Peyer's patch (tissue), 4 donors: Measurements from ENCODE around the gene MAD1L1. TPM values are rescaled to one million over a fixed set of nuclear protein-coding genes. Genes with fewer than 3 reads are reported as not detected.

Source experiments
- DNase-seq, 3 donors: peaks; one replicate each; pipeline ENCODE4 v3.0.0-alpha.2; 2017 to 2019
- H3K27ac ChIP-seq, 4 donors: fragments of 200-600 bp; sonication (generic); one replicate each; pipeline ENCODE4 v1.5.1; 2016 to 2019
- H3K27me3 ChIP-seq, 2 donors: fragments of 200-600 bp; sonication (generic); one replicate each; pipeline ENCODE4 v1.5.1; 2019
- H3K36me3 ChIP-seq, 3 donors: fragments of 200-600 bp; sonication (generic); one replicate each; pipeline ENCODE4 v1.5.1; 2016 to 2019
- H3K4me1 ChIP-seq, 4 donors: fragments of 200-600 bp; sonication (generic); one replicate each; pipeline ENCODE4 v1.5.1; 2016 to 2019
- H3K4me3 ChIP-seq, 4 donors: fragments of 200-600 bp; sonication (generic); 1 replicate in 3 of 4; 2 replicates in 1 of 4; pipeline ENCODE4 v1.5.1; 2016 to 2019; ENCODE audit warnings: mild to moderate bottlenecking in 1 of 4
- H3K9me3 ChIP-seq, 4 donors: fragments of 200-600 bp; sonication (generic); one replicate each; pipeline ENCODE4 v1.5.1; 2016 to 2019; ENCODE audit warnings: mild to moderate bottlenecking in 1 of 4
- POLR2A ChIP-seq, 2 donors: fragments of 450-650 bp; IDR thresholded peaks; one replicate each; pipeline ENCODE4 v1.5.1; 2017; ENCODE audit warnings: antibody characterized with exemption in 2 of 2, mild to moderate bottlenecking in 2 of 2, moderate library complexity in 2 of 2
- total RNA-seq, 4 donors: library from RNA; depleted of rRNA; stranded (reverse); fragments of >200 nt; gene quantifications; one replicate each; pipeline ENCODE4 v1.1.0, GENCODE V29; 2016
- TF ChIP-seq, protein P1 (sequence below), 6 experiments: fragments of 450-650 bp in 4 of 6; fragments of 200-600 bp in 2 of 6; sonication (generic) in 1 of 6; IDR thresholded peaks; one replicate each; pipeline ENCODE4 v1.5.1; 2017 to 2019; ENCODE audit warnings: antibody characterized with exemption in 6 of 6, mild to moderate bottlenecking in 3 of 6, moderate library complexity in 1 of 6

The MAD1L1 gene
- total RNA-seq, 4 donors from 2014 or later, result 43.9 to 417 (median 59.1) TPM

- Histone ChIP-seq H3K9me3 (no peaks in the 10 kb centered on the region), H3K27me3 (no peaks in the 10 kb centered on the region), H3K4me1 (no peaks in the 10 kb centered on the region), H3K27ac (no peak overlapping the region), H3K4me3 (no peak overlapping the region), H3K36me3 (no peaks in the 10 kb centered on the region)
- TF ChIP-seq, protein P1, sequence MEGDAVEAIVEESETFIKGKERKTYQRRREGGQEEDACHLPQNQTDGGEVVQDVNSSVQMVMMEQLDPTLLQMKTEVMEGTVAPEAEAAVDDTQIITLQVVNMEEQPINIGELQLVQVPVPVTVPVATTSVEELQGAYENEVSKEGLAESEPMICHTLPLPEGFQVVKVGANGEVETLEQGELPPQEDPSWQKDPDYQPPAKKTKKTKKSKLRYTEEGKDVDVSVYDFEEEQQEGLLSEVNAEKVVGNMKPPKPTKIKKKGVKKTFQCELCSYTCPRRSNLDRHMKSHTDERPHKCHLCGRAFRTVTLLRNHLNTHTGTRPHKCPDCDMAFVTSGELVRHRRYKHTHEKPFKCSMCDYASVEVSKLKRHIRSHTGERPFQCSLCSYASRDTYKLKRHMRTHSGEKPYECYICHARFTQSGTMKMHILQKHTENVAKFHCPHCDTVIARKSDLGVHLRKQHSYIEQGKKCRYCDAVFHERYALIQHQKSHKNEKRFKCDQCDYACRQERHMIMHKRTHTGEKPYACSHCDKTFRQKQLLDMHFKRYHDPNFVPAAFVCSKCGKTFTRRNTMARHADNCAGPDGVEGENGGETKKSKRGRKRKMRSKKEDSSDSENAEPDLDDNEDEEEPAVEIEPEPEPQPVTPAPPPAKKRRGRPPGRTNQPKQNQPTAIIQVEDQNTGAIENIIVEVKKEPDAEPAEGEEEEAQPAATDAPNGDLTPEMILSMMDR (IDR thresholded peaks at IDR 0.05), result no peak
- TF ChIP-seq POLR2A (IDR thresholded peaks at IDR 0.05), result no peak
- no peak for DNase-seq
Observed at GRCh38 chr7:2085804-2086203, 146.9 kb downstream of the MAD1L1 start.

DNA sequence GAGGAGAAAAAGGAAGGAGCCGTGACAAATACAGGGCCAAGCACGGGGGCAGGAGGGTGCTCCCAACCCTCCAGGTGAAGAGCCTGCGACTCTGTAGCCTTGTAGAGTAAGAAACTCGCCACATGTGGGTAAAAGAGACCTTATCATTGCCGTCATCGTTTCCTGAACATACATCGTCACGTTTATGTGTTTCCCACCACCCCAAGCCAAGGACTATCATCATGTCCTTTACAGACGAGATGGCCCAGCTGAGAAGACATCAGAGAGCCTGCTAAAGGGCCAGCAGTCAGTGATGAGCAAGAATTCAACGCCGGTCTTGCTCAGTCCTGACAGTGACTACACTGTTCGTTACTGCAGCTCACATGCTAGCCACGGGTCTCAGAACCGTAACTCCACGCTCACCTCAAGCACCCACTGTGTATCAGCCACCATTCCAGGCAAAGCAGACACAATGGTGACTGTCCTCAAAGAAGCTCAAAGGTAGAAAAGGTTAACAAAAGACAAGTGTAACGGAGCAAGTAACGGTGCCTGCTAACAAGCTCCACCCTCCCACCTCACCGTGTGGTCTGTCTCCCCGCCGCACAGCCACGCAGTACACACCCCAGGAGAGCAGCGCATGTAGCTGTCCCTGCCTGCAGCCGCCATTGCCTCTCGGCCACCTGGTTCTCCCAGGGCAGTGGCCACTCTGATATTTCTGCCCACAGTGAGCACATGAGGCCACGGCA is 147.8 kb downstream of the MAD1L1 start:
- DNase-seq, result no peak
- no peak overlapping the region for H3K4me3 ChIP-seq
- no peak for TF ChIP-seq POLR2A (IDR thresholded peaks at IDR 0.05)
- TF ChIP-seq, protein P1 (IDR thresholded peaks at IDR 0.05), result no peak
- H3K36me3 ChIP-seq, result no peaks in the 10 kb centered on the region
- H3K27me3 ChIP-seq, result no peaks in the 10 kb centered on the region
- no peaks in the 10 kb centered on the region for H3K4me1 ChIP-seq
- H3K27ac ChIP-seq, result no peak overlapping the region
- H3K9me3 ChIP-seq, result no peaks in the 10 kb centered on the region

GRCh38 chr7:2084331-2084730 is 148.4 kb downstream of the MAD1L1 start:
- no peaks in the 10 kb centered on the region for H3K4me1 ChIP-seq
- no peaks in the 10 kb centered on the region for H3K36me3 ChIP-seq

GRCh38 chr7:2083362-2083761 is 149.4 kb downstream of the MAD1L1 start:
- Histone ChIP-seq H3K9me3 (no peaks in the 10 kb centered on the region), H3K4me1 (no peaks in the 10 kb centered on the region), H3K36me3 (no peaks in the 10 kb centered on the region), H3K27ac (no peak overlapping the region), H3K27me3 (no peaks in the 10 kb centered on the region), H3K4me3 (no peak overlapping the region)
- no peak for DNase-seq
- TF ChIP-seq, protein P1 (IDR thresholded peaks at IDR 0.05), result no peak
- TF ChIP-seq POLR2A (IDR thresholded peaks at IDR 0.05), result no peak

More at GRCh38 chr7:2084331-2084730, 148.4 kb downstream of the MAD1L1 start:
- TF ChIP-seq POLR2A (IDR thresholded peaks at IDR 0.05), result no peak
- TF ChIP-seq, protein P1 (IDR thresholded peaks at IDR 0.05), result no peak
- DNase-seq, result no peak
- Histone ChIP-seq H3K9me3 (no peaks in the 10 kb centered on the region), H3K4me3 (no peak overlapping the region), H3K27ac (no peak overlapping the region), H3K27me3 (no peaks in the 10 kb centered on the region)

DNA sequence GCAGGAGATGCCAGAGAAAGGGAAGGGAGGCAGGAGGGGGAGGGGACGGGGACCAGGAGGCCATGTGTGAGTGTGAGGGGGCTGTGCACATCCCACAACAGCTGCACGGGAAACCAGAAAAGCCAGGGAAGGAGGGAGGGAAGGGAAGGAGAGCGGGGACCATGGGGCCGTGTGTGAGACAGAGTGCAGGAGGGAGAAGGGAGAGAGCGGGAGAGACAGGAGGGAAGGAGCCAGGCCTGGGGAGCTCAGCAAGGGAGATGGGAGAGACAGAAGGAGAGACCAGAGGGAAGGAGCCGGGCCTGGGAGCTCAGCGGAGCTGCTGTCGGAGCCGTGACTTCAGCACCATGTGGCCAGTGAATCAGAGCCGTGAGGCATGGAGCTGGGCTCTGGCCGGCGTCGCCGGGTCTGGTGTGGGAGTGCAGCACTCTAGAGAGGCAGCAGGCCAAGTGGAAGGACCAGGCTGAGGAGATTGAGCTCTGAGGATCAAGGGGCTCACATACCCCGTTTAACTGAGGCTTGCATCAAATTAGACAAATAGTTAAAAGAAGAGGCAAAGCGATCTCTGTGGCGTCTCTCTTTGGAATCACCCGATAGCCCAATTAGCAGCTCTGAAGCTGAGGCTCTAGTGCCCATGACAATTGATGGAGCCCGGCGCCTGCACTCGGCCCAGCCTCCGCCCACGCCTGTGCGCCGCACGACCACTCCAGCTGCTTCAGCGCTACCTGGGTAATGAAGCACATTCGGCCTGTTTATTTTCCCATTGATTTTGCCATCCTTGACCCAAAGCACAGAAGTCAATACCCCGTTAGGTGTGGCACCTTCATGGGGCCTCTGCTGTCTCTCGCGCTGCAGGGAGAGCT is 150.4 kb downstream of the MAD1L1 start:
- Histone ChIP-seq H3K36me3 (no peaks in the 10 kb centered on the region), H3K27me3 (no peaks in the 10 kb centered on the region), H3K27ac (no peak overlapping the region), H3K4me3 (no peak overlapping the region), H3K9me3 (no peaks in the 10 kb centered on the region), H3K4me1 (no peaks in the 10 kb centered on the region)
- TF ChIP-seq POLR2A (IDR thresholded peaks at IDR 0.05), result no peak
- TF ChIP-seq, protein P1 (IDR thresholded peaks at IDR 0.05), result no peak
- DNase-seq, result no peak
